ENCODE results near the gene DRAM1.

- no peak for TF ChIP-seq POLR2A (IDR thresholded peaks at IDR 0.05; ENCODE audit: low read depth, low read length)
- no peak for TF ChIP-seq TAF1 (IDR thresholded peaks at IDR 0.05; ENCODE audit: borderline replicate concordance, low read depth, low read length)
- no peak for TF ChIP-seq POLR2AphosphoS5 (IDR thresholded peaks at IDR 0.05; ENCODE audit: low read depth, low read length)
Measured at GRCh38 chr12:101951002-101951670, 73.8 kb downstream of the DRAM1 start.

Data from GM12892 (cell line).